ENCODE measurements around the gene KDM5B. TPM values are rescaled to one million over a fixed set of nuclear protein-coding genes. Genes with fewer than 3 reads are reported as not detected.
"Not testable (repeated sequence)": the region's sequence is repeated elsewhere in the genome, so short reads cannot be mapped to it uniquely, and the experiment has no call there.

KDM5B gene
- total RNA-seq, 6 experiments from 2014 or later: 12.0 to 22.6 (median 16.1) TPM

- H3K36me3 ChIP-seq: no peaks in the 10 kb centered on the region
- 30% methylated on average over 2 of the region's 3 CpGs for WGBS (ENCODE audit: insufficient coverage, low coverage, low lambda C conversion rate, missing lambda C conversion rate)
- H3K27me3 ChIP-seq: no peaks in the 10 kb centered on the region
- no peak for TF ChIP-seq CTCF (IDR thresholded peaks at IDR 0.05)
- no peak for TF ChIP-seq POLR2A (IDR thresholded peaks at IDR 0.05)
- no peak for DNase-seq
- H3K27ac ChIP-seq: no peak overlapping the region
- H3K9me3 ChIP-seq: no peaks in the 10 kb centered on the region
- no peak overlapping the region for H3K4me3 ChIP-seq
- ATAC-seq: no peak
- intact Hi-C loops (cut with DNase I): no loop called here
- H3K4me1 ChIP-seq: no peaks in the 10 kb centered on the region
Observed at GRCh38 chr1:202835548-202836072, 27.4 kb upstream of the KDM5B start.

- no peaks in the 10 kb centered on the region for H3K36me3 ChIP-seq
- TF ChIP-seq POLR2A (IDR thresholded peaks at IDR 0.05): no peak
- no peak for TF ChIP-seq CTCF (IDR thresholded peaks at IDR 0.05)
- no peaks in the 10 kb centered on the region for H3K9me3 ChIP-seq
- WGBS (ENCODE audit: insufficient coverage, low coverage, low lambda C conversion rate, missing lambda C conversion rate): 80% methylated on average over 5 of the region's 10 CpGs
- no peak overlapping the region for H3K27ac ChIP-seq
- DNase-seq (no peak), ATAC-seq (no peak)
- intact Hi-C loops (cut with DNase I): no loop called here
- no peaks in the 10 kb centered on the region for H3K27me3 ChIP-seq
- H3K4me1 ChIP-seq: no peaks in the 10 kb centered on the region
- no peak overlapping the region for H3K4me3 ChIP-seq
Observed at GRCh38 chr1:202834771-202835547, 26.7 kb upstream of the KDM5B start.

DNA sequence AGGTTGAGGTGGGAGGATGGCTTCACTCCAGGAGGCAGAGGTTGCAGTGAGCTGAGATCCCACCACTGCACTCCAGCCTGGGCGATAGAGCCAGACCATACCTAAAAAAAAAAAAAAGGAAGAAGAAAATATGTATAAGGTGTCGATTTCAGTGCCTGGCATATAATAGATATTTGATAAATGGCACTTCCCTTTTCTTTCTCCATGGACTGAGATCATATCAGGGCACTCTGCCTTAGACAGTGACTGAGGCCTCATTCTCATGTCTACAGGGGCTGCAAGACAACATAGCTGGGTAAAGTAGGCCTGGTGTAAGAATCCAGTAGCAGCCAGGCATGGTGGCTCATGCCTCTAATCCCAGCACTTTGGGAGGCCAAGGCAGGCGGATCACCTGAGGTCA lies 23.7 kb upstream of the KDM5B start:
- Histone ChIP-seq H3K9me3 (no peaks in the 10 kb centered on the region), H3K36me3 (no peaks in the 10 kb centered on the region), H3K27me3 (no peaks in the 10 kb centered on the region), H3K27ac (no peak overlapping the region), H3K4me3 (no peak overlapping the region), H3K4me1 (no peaks in the 10 kb centered on the region)
- DNase-seq: no peak
- no peak for ATAC-seq
- TF ChIP-seq CTCF (IDR thresholded peaks at IDR 0.05): no peak
- TF ChIP-seq POLR2A (IDR thresholded peaks at IDR 0.05): no peak
- 66% methylated on average over 3 of the region's 3 CpGs for WGBS (ENCODE audit: insufficient coverage, low coverage, low lambda C conversion rate, missing lambda C conversion rate)
- intact Hi-C loops (cut with DNase I): no loop called here

- H3K9me3 ChIP-seq; H3K36me3 ChIP-seq; intact Hi-C loops (cut with DNase I); H3K27ac ChIP-seq; ATAC-seq; H3K4me3 ChIP-seq; DNase-seq; H3K27me3 ChIP-seq; H3K4me1 ChIP-seq: not testable (repeated sequence)
- WGBS (ENCODE audit: insufficient coverage, low coverage, low lambda C conversion rate, missing lambda C conversion rate): 87% methylated on average over 7 of the region's 9 CpGs
Observed at GRCh38 chr1:202829223-202829622, 21.0 kb upstream of the KDM5B start.

DNA sequence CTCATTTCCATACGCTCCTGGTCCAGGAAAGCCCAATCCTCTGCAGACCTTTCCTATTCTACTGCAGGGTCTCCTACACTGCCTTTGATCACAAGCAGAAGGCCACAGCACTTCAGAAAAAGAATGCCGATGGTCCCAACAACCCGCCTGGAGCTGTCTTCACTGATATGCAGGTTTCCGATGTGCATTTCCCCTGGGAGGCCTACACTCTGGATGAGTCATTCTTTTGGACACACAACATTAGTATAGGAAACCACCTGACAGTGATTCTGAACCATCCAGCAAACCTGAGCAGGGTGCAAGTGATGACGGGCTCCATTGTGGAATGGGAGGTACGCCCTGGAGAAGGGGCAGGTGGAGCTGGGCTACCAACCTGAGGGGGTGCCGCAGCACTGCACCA lies 17.5 kb upstream of the KDM5B start:
- Histone ChIP-seq H3K27ac (no peak overlapping the region), H3K27me3 (no peaks in the 10 kb centered on the region), H3K36me3 (no peaks in the 10 kb centered on the region), H3K4me3 (no peak overlapping the region), H3K9me3 (no peaks in the 10 kb centered on the region), H3K4me1 (no peaks in the 10 kb centered on the region)
- no peak for ATAC-seq
- 79% methylated on average over 6 of the region's 7 CpGs for WGBS (ENCODE audit: insufficient coverage, low coverage, low lambda C conversion rate, missing lambda C conversion rate)
- TF ChIP-seq POLR2A (IDR thresholded peaks at IDR 0.05) (no peak), CTCF (IDR thresholded peaks at IDR 0.05) (no peak)
- DNase-seq: no peak
- intact Hi-C loops (cut with DNase I): no loop called here
